Neural progenitor cell (in vitro differentiated cells): Measurements from ENCODE around the gene LIF. TPM values are rescaled to one million over a fixed set of nuclear protein-coding genes. Genes with fewer than 3 reads are reported as not detected.

Experiments used
- DNase-seq: peaks from one replicate; pipeline ENCODE4 v3.0.0-alpha.2; 2016; ENCODE audit warnings: low spot score
- H2AFZ ChIP-seq: fragments of 200-600 bp; sonication (generic); replicated peaks from 2 replicates; pipeline ENCODE4 v1.6.1; 2016; ENCODE audit warnings: antibody characterized with exemption
- H3F3A ChIP-seq: fragments of 200-600 bp; sonication (generic); 2 replicates; pipeline ENCODE4 v1.6.1; 2016; ENCODE audit warnings: antibody characterized with exemption, low read depth
- H3K27ac ChIP-seq: fragments of 200-600 bp; sonication (generic); 2 replicates; pipeline ENCODE4 v1.5.1; 2016; ENCODE audit warnings: mild to moderate bottlenecking
- H3K27me3 ChIP-seq: fragments of 200-600 bp; sonication (generic); 2 replicates; pipeline ENCODE4 v1.6.1; 2016; ENCODE audit warnings: mild to moderate bottlenecking, moderate library complexity
- H3K36me3 ChIP-seq: fragments of 200-600 bp; sonication (generic); 2 replicates; pipeline ENCODE4 v1.5.1; 2016
- H3K4me1 ChIP-seq: fragments of 200-600 bp; sonication (generic); 2 replicates; pipeline ENCODE4 v1.6.1; 2016; ENCODE audit warnings: mixed run types
- H3K4me2 ChIP-seq: fragments of 200-600 bp; sonication (generic); 2 replicates; pipeline ENCODE4 v1.6.1; 2016
- H3K4me3 ChIP-seq: fragments of 200-600 bp; sonication (generic); 2 replicates; pipeline ENCODE4 v1.5.1; 2016
- H3K79me2 ChIP-seq: fragments of 200-600 bp; sonication (generic); 2 replicates; pipeline ENCODE4 v1.6.1; 2016; ENCODE audit warnings: low read depth
- H3K9ac ChIP-seq: fragments of 200-600 bp; sonication (generic); 2 replicates; pipeline ENCODE4 v1.6.1; 2016
- H3K9me3 ChIP-seq: fragments of 200-600 bp; sonication (generic); 2 replicates; pipeline ENCODE4 v1.5.1; 2016; ENCODE audit warnings: low read depth
- H4K20me1 ChIP-seq: fragments of 200-600 bp; sonication (generic); 2 replicates; pipeline ENCODE4 v1.6.1; 2016; ENCODE audit warnings: low read depth
- H3K27ac Mint-ChIP-seq: 3 replicates; pipeline ENCODE4 v1.8.0; 2021; ENCODE audit warnings: mixed read lengths
- H3K27me3 Mint-ChIP-seq: 2 replicates; pipeline ENCODE4 v1.8.0; 2022; ENCODE audit warnings: low read depth, mild to moderate bottlenecking, inconsistent platforms, moderate library complexity, mixed read lengths; ENCODE audit not compliant: insufficient read depth
- H3K36me3 Mint-ChIP-seq: 3 replicates; pipeline ENCODE4 v1.8.0; 2021; ENCODE audit warnings: mixed read lengths
- H3K4me1 Mint-ChIP-seq: 3 replicates; pipeline ENCODE4 v1.8.0; 2021; ENCODE audit warnings: mixed read lengths
- H3K4me3 Mint-ChIP-seq: 3 replicates; pipeline ENCODE4 v1.8.0; 2021; ENCODE audit warnings: mild to moderate bottlenecking, moderate library complexity, mixed read lengths
- H3K9me3 Mint-ChIP-seq: 3 replicates; pipeline ENCODE4 v1.8.0; 2020; ENCODE audit warnings: mixed read lengths
- CTCF ChIP-seq: fragments of 200-600 bp; sonication (generic); IDR thresholded peaks from 2 replicates; pipeline ENCODE4 v1.5.1; 2017; ENCODE audit warnings: antibody characterized with exemption, mild to moderate bottlenecking
- EZH2 ChIP-seq: fragments of 200-600 bp; sonication (generic); IDR thresholded peaks from 2 replicates; pipeline ENCODE4 v1.6.1; 2017; ENCODE audit warnings: antibody characterized with exemption, mild to moderate bottlenecking, moderate library complexity
- EZH2phosphoT487 ChIP-seq: fragments of 200-600 bp; sonication (generic); IDR thresholded peaks from 2 replicates; pipeline ENCODE4 v1.6.1; 2017; ENCODE audit warnings: antibody characterized with exemption
- total RNA-seq: library from RNA; depleted of rRNA; stranded (reverse); fragments of >200 nt; gene quantifications from 2 replicates; pipeline ENCODE4 v1.2.3, GENCODE V29; 2015; ENCODE audit warnings: low replicate concordance

LIF gene
- total RNA-seq, 1 donor from 2014 or later: 0.21 TPM

- no peaks in the 10 kb centered on the region for H3K79me2 ChIP-seq
- no peak overlapping the region for H3K4me2 ChIP-seq
- no peaks in the 10 kb centered on the region for H4K20me1 ChIP-seq
- Mint-ChIP-seq H3K36me3 (no peaks in the 10 kb centered on the region), H3K27me3 (peaks cover 30% of the 10 kb centered on the region), H3K4me1 (peaks cover 38% of the 10 kb centered on the region), H3K9me3 (no peaks in the 10 kb centered on the region), H3K4me3 (peak overlapping the region; percentile 20), H3K27ac (peak overlapping the region; percentile 35)
- no peaks in the 10 kb centered on the region for H3K9me3 ChIP-seq
- H3K36me3 ChIP-seq: no peaks in the 10 kb centered on the region
- H3K9ac ChIP-seq: no peak overlapping the region
- H3K27me3 ChIP-seq: peaks cover 30% of the 10 kb centered on the region
- peaks cover 14% of the 10 kb centered on the region for H3K4me1 ChIP-seq
- no peak overlapping the region for H2AFZ ChIP-seq
- TF ChIP-seq EZH2phosphoT487 (no peak), CTCF (no peak), EZH2 (no peak)
- no peak for DNase-seq
- no peak overlapping the region for H3K27ac ChIP-seq
- H3K4me3 ChIP-seq: no peak overlapping the region
- no peaks in the 10 kb centered on the region for H3F3A ChIP-seq
These were observed 1.9 kb upstream of the LIF start for GRCh38 chr22:30248484-30248883.

- Mint-ChIP-seq H3K27ac (no peak overlapping the region), H3K4me3 (no peak overlapping the region)
- TF ChIP-seq EZH2 (no peak), EZH2phosphoT487 (no peak), CTCF (no peak)
These were observed 1.4 kb upstream of the LIF start for GRCh38 chr22:30247974-30248373.

GRCh38 chr22:30247561-30247960, 1.0 kb upstream of the LIF start:
- H3K4me2 ChIP-seq: no peak overlapping the region
- H3F3A ChIP-seq: no peaks in the 10 kb centered on the region
- no peak overlapping the region for H3K4me3 Mint-ChIP-seq
- H3K27me3 ChIP-seq: peaks cover 30% of the 10 kb centered on the region
- no peaks in the 10 kb centered on the region for H4K20me1 ChIP-seq
- no peaks in the 10 kb centered on the region for H3K9me3 Mint-ChIP-seq
- no peaks in the 10 kb centered on the region for H3K36me3 Mint-ChIP-seq
- H2AFZ ChIP-seq: no peak overlapping the region
- H3K79me2 ChIP-seq: no peaks in the 10 kb centered on the region
- peaks cover 14% of the 10 kb centered on the region for H3K4me1 ChIP-seq
- DNase-seq: no peak
- H3K4me3 ChIP-seq: no peak overlapping the region
- no peaks in the 10 kb centered on the region for H3K9me3 ChIP-seq
- H3K27ac Mint-ChIP-seq: no peak overlapping the region
- H3K4me1 Mint-ChIP-seq: peaks cover 31% of the 10 kb centered on the region
- peaks cover 30% of the 10 kb centered on the region for H3K27me3 Mint-ChIP-seq
- H3K9ac ChIP-seq: no peak overlapping the region
- H3K27ac ChIP-seq: no peak overlapping the region
- H3K36me3 ChIP-seq: no peaks in the 10 kb centered on the region
- TF ChIP-seq EZH2phosphoT487 (no peak), CTCF (no peak), EZH2 (no peak)

More at GRCh38 chr22:30247974-30248373, 1.4 kb upstream of the LIF start:
- no peak overlapping the region for H3K4me2 ChIP-seq
- Mint-ChIP-seq H3K36me3 (no peaks in the 10 kb centered on the region), H3K27me3 (peaks cover 30% of the 10 kb centered on the region), H3K9me3 (no peaks in the 10 kb centered on the region), H3K4me1 (peaks cover 35% of the 10 kb centered on the region)
- H3K9me3 ChIP-seq: no peaks in the 10 kb centered on the region
- no peak overlapping the region for H3K27ac ChIP-seq
- H3K4me3 ChIP-seq: no peak overlapping the region
- H3K79me2 ChIP-seq: no peaks in the 10 kb centered on the region
- no peak for DNase-seq
- H3K36me3 ChIP-seq: no peaks in the 10 kb centered on the region
- H3K27me3 ChIP-seq: peaks cover 30% of the 10 kb centered on the region
- no peak overlapping the region for H2AFZ ChIP-seq
- H3K4me1 ChIP-seq: peaks cover 14% of the 10 kb centered on the region
- no peaks in the 10 kb centered on the region for H3F3A ChIP-seq
- no peaks in the 10 kb centered on the region for H4K20me1 ChIP-seq
- no peak overlapping the region for H3K9ac ChIP-seq
